ENCODE measurements around the gene GHRL.

The GHRL gene

GRCh38 chr3:10244009-10244408, 48.7 kb downstream of the GHRL start:
- peaks cover 10% of the 10 kb centered on the region for H3K9me3 ChIP-seq (ENCODE audit: control insufficient read depth, insufficient read depth, low read length)
- 0 out of 2 replicates have a peak, but pooled peaks cover 3% of the 10 kb centered on the region for H3K36me3 ChIP-seq (ENCODE audit: insufficient read depth, low read length)
- H3K4me1 ChIP-seq (ENCODE audit: insufficient read depth, low read length) = no peaks in the 10 kb centered on the region; the same call in 1 of the 2 replicates
- no peak overlapping the region for H3K9ac ChIP-seq (ENCODE audit: low read depth, low read length)

GRCh38 chr3:10242182-10243065, 50.3 kb downstream of the GHRL start:
- Histone ChIP-seq H3K9ac (ENCODE audit: low read depth, low read length) (no peak overlapping the region), H3K9me3 (ENCODE audit: control insufficient read depth, insufficient read depth, low read length) (peaks cover 10% of the 10 kb centered on the region)

GRCh38 chr3:10240799-10241198, 51.9 kb downstream of the GHRL start:
- 0 out of 2 replicates have a peak, but pooled peaks cover 3% of the 10 kb centered on the region for H3K36me3 ChIP-seq (ENCODE audit: insufficient read depth, low read length)
- no peak overlapping the region for H3K9ac ChIP-seq (ENCODE audit: low read depth, low read length)
- H3K4me1 ChIP-seq (ENCODE audit: insufficient read depth, low read length) = no peaks in the 10 kb centered on the region; the same call in 1 of the 2 replicates
- H3K9me3 ChIP-seq (ENCODE audit: control insufficient read depth, insufficient read depth, low read length) = peaks cover 4% of the 10 kb centered on the region

More at GRCh38 chr3:10242182-10243065, 50.3 kb downstream of the GHRL start:
- Histone ChIP-seq H3K36me3 (ENCODE audit: insufficient read depth, low read length) (0 out of 2 replicates have a peak, but pooled peaks cover 3% of the 10 kb centered on the region), H3K4me1 (ENCODE audit: insufficient read depth, low read length) (no peaks in the 10 kb centered on the region; the same call in 1 of the 2 replicates)

GRCh38 chr3:10238345-10239183, 54.2 kb downstream of the GHRL start:
- H3K4me1 ChIP-seq (ENCODE audit: insufficient read depth, low read length) = no peaks in the 10 kb centered on the region; the same call in 1 of the 2 replicates
- no peaks in the 10 kb centered on the region; the same call in 1 of the 2 replicates for H3K9me3 ChIP-seq (ENCODE audit: control insufficient read depth, insufficient read depth, low read length)
- H3K9ac ChIP-seq (ENCODE audit: low read depth, low read length) = no peak overlapping the region
- no peaks in the 10 kb centered on the region for H3K36me3 ChIP-seq (ENCODE audit: insufficient read depth, low read length)

Data from ES-I3 (cell line).